DMS 273 (cell line): Measurements from ENCODE around the gene ARHGAP27.
"Not testable (repeated sequence)": the region's sequence is repeated elsewhere in the genome, so short reads cannot be mapped to it uniquely, and the experiment has no call there.

Source experiments
- DNase-seq: peaks from one replicate; lab custom pipeline; 2025; ENCODE audit not compliant: unreplicated experiment; lab: John Stamatoyannopoulos, UW

Gene ARHGAP27

GRCh38 chr17:45432405-45433158, at the start of gene ARHGAP27:
ARHGAP27 (minus strand) TSS chr17:45432870; CDS start chr17:45430279, 2,591 bp downstream.
- peak; percentile 53 for DNase-seq

GRCh38 chr17:45482317-45482716, 49.6 kb upstream of the ARHGAP27 start:
- DNase-seq: peak; percentile 24

GRCh38 chr17:45475436-45475835, 42.8 kb upstream of the ARHGAP27 start:
- not testable (repeated sequence) for DNase-seq

GRCh38 chr17:45472249-45472648, 39.6 kb upstream of the ARHGAP27 start:
- DNase-seq: not testable (repeated sequence)

GRCh38 chr17:45469204-45469563, 36.5 kb upstream of the ARHGAP27 start:
- not testable (repeated sequence) for DNase-seq

GRCh38 chr17:45468293-45469203, 35.9 kb upstream of the ARHGAP27 start:
- not testable (repeated sequence) for DNase-seq

GRCh38 chr17:45461524-45462327, 29.1 kb upstream of the ARHGAP27 start:
- not testable (repeated sequence) for DNase-seq

GRCh38 chr17:45460422-45460821, 27.8 kb upstream of the ARHGAP27 start:
- not testable (repeated sequence) for DNase-seq

- not testable (repeated sequence) for DNase-seq
Observed at GRCh38 chr17:45454341-45454740, 21.7 kb upstream of the ARHGAP27 start.

GRCh38 chr17:45453731-45454130, 21.1 kb upstream of the ARHGAP27 start:
- DNase-seq: not testable (repeated sequence)

- not testable (repeated sequence) for DNase-seq
Observed at GRCh38 chr17:45453225-45453534, 20.5 kb upstream of the ARHGAP27 start.

- not testable (repeated sequence) for DNase-seq
Observed at GRCh38 chr17:45452329-45453224, 19.9 kb upstream of the ARHGAP27 start.

GRCh38 chr17:45451660-45452059, 19.0 kb upstream of the ARHGAP27 start:
- DNase-seq: not testable (repeated sequence)

GRCh38 chr17:45451131-45451530, 18.5 kb upstream of the ARHGAP27 start:
- no peak for DNase-seq

- not testable (repeated sequence) for DNase-seq
Observed at GRCh38 chr17:45449708-45450329, 17.1 kb upstream of the ARHGAP27 start.

GRCh38 chr17:45449260-45449659, 16.6 kb upstream of the ARHGAP27 start:
- not testable (repeated sequence) for DNase-seq

- not testable (repeated sequence) for DNase-seq
Observed at GRCh38 chr17:45448483-45448882, 15.8 kb upstream of the ARHGAP27 start.

GRCh38 chr17:45448066-45448465, 15.4 kb upstream of the ARHGAP27 start:
- not testable (repeated sequence) for DNase-seq

GRCh38 chr17:45447650-45448049, 15.0 kb upstream of the ARHGAP27 start:
- not testable (repeated sequence) for DNase-seq
